SK-N-SH (cell line): ENCODE results near the gene ANO2.

ENCODE experiments used
- CTCF ChIP-seq: fragments of 200-600 bp; sonication (generic); IDR thresholded peaks from 2 replicates; pipeline ENCODE4 v1.6.1; 2017; ENCODE audit warnings: antibody characterized with exemption, mild to moderate bottlenecking, moderate library complexity
- EP300 ChIP-seq, 2 experiments: IDR thresholded peaks; 2 replicates each; pipeline versions ENCODE4 v1.4.0 to v1.6.1; 2012; ENCODE audit warnings: borderline replicate concordance in 1 of 2, low read depth in 1 of 2, low read length in 1 of 2
- JUND ChIP-seq: IDR thresholded peaks from 2 replicates; pipeline ENCODE4 v1.4.0; 2012
- NFIC ChIP-seq: IDR thresholded peaks from 2 replicates; pipeline ENCODE4 v1.4.0; 2012; ENCODE audit warnings: borderline replicate concordance
- NRF1 ChIP-seq: IDR thresholded peaks from 2 replicates; pipeline ENCODE4 v1.6.1; 2012; ENCODE audit warnings: low read depth, mild to moderate bottlenecking, low read length
- SMC3 ChIP-seq: IDR thresholded peaks from 2 replicates; pipeline ENCODE4 v1.6.1; 2012; ENCODE audit warnings: low read depth, low read length, improper control_type of control experiment
- TAF1 ChIP-seq: IDR thresholded peaks from 2 replicates; pipeline ENCODE4 v1.6.1; 2012; ENCODE audit warnings: low read depth, mild to moderate bottlenecking, low read length, moderate library complexity, borderline replicate concordance
- TCF12 ChIP-seq: IDR thresholded peaks from 2 replicates; pipeline ENCODE4 v1.4.0; 2012
- YY1 ChIP-seq: IDR thresholded peaks from 2 replicates; pipeline ENCODE4 v1.4.0; 2012; ENCODE audit warnings: low read depth, mild to moderate bottlenecking
- TF ChIP-seq, protein P1 (sequence below): IDR thresholded peaks from 2 replicates; pipeline ENCODE4 v1.6.1; 2012; ENCODE audit warnings: mild to moderate bottlenecking, low read depth, low read length, moderate library complexity

DNA sequence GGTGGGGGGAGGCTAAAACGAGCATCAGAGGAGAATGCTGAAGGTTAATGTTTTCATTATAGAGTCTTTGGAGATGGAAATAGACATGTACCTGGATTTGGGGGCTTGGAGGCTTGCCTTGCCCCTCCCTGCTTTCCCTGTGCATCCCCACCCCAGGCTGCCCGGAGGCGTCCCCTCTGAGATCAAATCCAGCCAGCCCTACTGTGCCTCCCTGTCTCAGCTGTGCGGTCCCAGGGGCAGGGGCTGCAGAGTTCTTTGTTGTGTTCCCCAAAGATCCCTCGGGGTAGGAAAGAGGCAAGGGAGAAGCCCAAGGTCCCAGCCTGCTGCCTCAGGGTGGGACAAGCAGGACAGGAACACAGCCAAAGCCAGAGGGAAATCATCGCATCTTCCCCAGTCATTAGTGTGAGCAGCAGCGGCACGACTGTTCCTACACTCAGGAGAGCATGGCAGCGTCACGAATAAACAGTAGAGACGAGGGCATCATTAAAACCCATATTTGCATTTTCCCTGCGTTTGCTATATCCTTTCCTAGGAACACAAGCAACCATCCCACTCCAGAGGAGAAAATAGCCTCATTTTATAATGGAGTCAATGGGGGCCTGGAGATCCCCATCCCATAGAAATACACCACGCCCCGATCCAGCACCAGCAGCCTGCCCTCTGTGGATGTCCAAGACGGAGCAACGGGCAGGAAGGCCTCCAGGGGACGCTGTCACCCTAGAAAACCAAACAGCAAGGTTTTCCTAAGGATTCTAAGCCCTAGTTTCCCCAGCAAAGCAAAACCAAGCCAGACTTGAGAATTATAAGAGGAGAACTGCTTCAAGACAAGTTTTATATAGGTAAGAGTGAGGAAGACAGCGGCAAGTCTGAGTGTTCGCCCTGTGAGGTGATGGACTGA, 32.4 kb downstream of the ANO2 start:
- TF ChIP-seq TAF1 (no peak), YY1 (no peak), CTCF (peak; percentile 45), TCF12 (no peak), NFIC (no peak), JUND (no peak), EP300 (IDR thresholded peaks at IDR 0.05; ENCODE audit: borderline replicate concordance in 1 of 2, low read depth in 1 of 2, low read length in 1 of 2) (no peak), NRF1 (no peak), SMC3 (no peak)
- TF ChIP-seq, protein P1, sequence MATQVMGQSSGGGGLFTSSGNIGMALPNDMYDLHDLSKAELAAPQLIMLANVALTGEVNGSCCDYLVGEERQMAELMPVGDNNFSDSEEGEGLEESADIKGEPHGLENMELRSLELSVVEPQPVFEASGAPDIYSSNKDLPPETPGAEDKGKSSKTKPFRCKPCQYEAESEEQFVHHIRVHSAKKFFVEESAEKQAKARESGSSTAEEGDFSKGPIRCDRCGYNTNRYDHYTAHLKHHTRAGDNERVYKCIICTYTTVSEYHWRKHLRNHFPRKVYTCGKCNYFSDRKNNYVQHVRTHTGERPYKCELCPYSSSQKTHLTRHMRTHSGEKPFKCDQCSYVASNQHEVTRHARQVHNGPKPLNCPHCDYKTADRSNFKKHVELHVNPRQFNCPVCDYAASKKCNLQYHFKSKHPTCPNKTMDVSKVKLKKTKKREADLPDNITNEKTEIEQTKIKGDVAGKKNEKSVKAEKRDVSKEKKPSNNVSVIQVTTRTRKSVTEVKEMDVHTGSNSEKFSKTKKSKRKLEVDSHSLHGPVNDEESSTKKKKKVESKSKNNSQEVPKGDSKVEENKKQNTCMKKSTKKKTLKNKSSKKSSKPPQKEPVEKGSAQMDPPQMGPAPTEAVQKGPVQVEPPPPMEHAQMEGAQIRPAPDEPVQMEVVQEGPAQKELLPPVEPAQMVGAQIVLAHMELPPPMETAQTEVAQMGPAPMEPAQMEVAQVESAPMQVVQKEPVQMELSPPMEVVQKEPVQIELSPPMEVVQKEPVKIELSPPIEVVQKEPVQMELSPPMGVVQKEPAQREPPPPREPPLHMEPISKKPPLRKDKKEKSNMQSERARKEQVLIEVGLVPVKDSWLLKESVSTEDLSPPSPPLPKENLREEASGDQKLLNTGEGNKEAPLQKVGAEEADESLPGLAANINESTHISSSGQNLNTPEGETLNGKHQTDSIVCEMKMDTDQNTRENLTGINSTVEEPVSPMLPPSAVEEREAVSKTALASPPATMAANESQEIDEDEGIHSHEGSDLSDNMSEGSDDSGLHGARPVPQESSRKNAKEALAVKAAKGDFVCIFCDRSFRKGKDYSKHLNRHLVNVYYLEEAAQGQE = no peak
